Activated CD4-positive, alpha-beta T cell treated with anti-CD3 and anti-CD28 coated beads for 36 hours (primary cell): ENCODE data around the gene GPATCH1. TPM values are rescaled to one million over a fixed set of nuclear protein-coding genes. Genes with fewer than 3 reads are reported as not detected.

Experiments used
- ATAC-seq: fragments of 200-7000 bp; cut with Tn5 transposase; one replicate; pipeline ENCODE4 v1.10.0; 2021; ENCODE audit warnings: mild to moderate bottlenecking, moderate library complexity
- CTCF ChIA-PET: fragments of 350-600 bp; sonication (Branson Sonifier 250); formaldehyde crosslinking; loops from one replicate; lab custom pipeline; 2021; ENCODE audit warnings: antibody characterized with exemption; lab: Charles Lee
- POLR2A ChIA-PET: fragments of 350-600 bp; sonication (Branson Sonifier 250); formaldehyde crosslinking; loops from one replicate; lab custom pipeline; 2021; ENCODE audit warnings: antibody characterized with exemption, inconsistent platforms; lab: Charles Lee
- DNase-seq: peaks from one replicate; pipeline ENCODE4 v3.0.0-alpha.2; 2020
- H3K27ac Mint-ChIP-seq: one replicate; pipeline ENCODE4 v1.8.0; 2021; ENCODE audit warnings: mixed read lengths
- H3K27me3 Mint-ChIP-seq: one replicate; pipeline ENCODE4 v1.8.0; 2021; ENCODE audit warnings: mixed read lengths
- H3K36me3 Mint-ChIP-seq: one replicate; pipeline ENCODE4 v1.8.0; 2021; ENCODE audit warnings: low read depth, mixed read lengths
- H3K4me1 Mint-ChIP-seq: one replicate; pipeline ENCODE4 v1.8.0; 2021; ENCODE audit warnings: mixed read lengths
- H3K4me3 Mint-ChIP-seq: one replicate; pipeline ENCODE4 v1.8.0; 2021; ENCODE audit warnings: mild to moderate bottlenecking, moderate library complexity, mixed read lengths
- H3K9me3 Mint-ChIP-seq: one replicate; pipeline ENCODE4 v1.8.0; 2021; ENCODE audit warnings: low read depth, mixed read lengths
- intact Hi-C, 2 experiments: fragments of 100-400 bp; cut with DNase I in 1 of 2; cut with micrococcal nuclease in 1 of 2; formaldehyde crosslinking; loops; one replicate each; pipeline versions ENCODE4 v1.14.2 to v1.15.1; 2022 to 2024; cut with DNase I, micrococcal nuclease
- total RNA-seq, 2 experiments: library from RNA; stranded (reverse); gene quantifications; one replicate each; pipeline ENCODE4 v1.2.3, GENCODE V29; 2021

The GPATCH1 gene
- total RNA-seq, 2 experiments from 2014 or later = 9.5 to 11.1 TPM

- Mint-ChIP-seq H3K4me1 (no peaks in the 10 kb centered on the region), H3K9me3 (no peaks in the 10 kb centered on the region), H3K27me3 (no peaks in the 10 kb centered on the region), H3K36me3 (peaks cover 59% of the 10 kb centered on the region), H3K4me3 (no peak overlapping the region), H3K27ac (no peak overlapping the region)
- ATAC-seq (peak; percentile 19), DNase-seq (no peak)
- POLR2A ChIA-PET = interaction anchor here (1.2 kb wide), 1 partner anchor 9 kb away, joined by 5 read pairs; no protein-coding TSS in a partner anchor
- CTCF ChIA-PET = interaction anchor here (0.9 kb wide), 1 partner anchor 32 kb away, joined by 3 read pairs; no protein-coding TSS in a partner anchor
- intact Hi-C loops = no loop called here
Measured at GRCh38 chr19:33094436-33095067, 13.6 kb downstream of the GPATCH1 start.

GRCh38 chr19:33096005-33096404 lies 15.0 kb downstream of the GPATCH1 start:
- peak overlapping the region; percentile 20 for H3K27ac Mint-ChIP-seq
- intact Hi-C loops = no loop called here
- H3K9me3 Mint-ChIP-seq = no peaks in the 10 kb centered on the region
- DNase-seq = no peak
- CTCF ChIA-PET = interaction anchor here (1.0 kb wide), 1 partner anchor 32 kb away, joined by 3 read pairs; no protein-coding TSS in a partner anchor
- no peaks in the 10 kb centered on the region for H3K27me3 Mint-ChIP-seq
- peaks cover 53% of the 10 kb centered on the region for H3K36me3 Mint-ChIP-seq
- no peak overlapping the region for H3K4me3 Mint-ChIP-seq
- POLR2A ChIA-PET = interaction anchor here (0.6 kb wide), 1 partner anchor 31 kb away, joined by 3 read pairs; no protein-coding TSS in a partner anchor
- ATAC-seq = peak; percentile 9
- H3K4me1 Mint-ChIP-seq = no peaks in the 10 kb centered on the region

- ATAC-seq (no peak), DNase-seq (no peak)
- Mint-ChIP-seq H3K36me3 (peaks cover 55% of the 10 kb centered on the region), H3K9me3 (no peaks in the 10 kb centered on the region), H3K27ac (no peak overlapping the region), H3K4me1 (no peaks in the 10 kb centered on the region), H3K4me3 (no peak overlapping the region), H3K27me3 (no peaks in the 10 kb centered on the region)
- intact Hi-C loops = no loop called here
- CTCF ChIA-PET = interaction anchor here (0.6 kb wide), 1 partner anchor 29 kb away, joined by 3 read pairs; no protein-coding TSS in a partner anchor
- POLR2A ChIA-PET = no interaction called here
Measured at GRCh38 chr19:33098055-33098534, 17.1 kb downstream of the GPATCH1 start.

GRCh38 chr19:33100894-33101644 lies 20.1 kb downstream of the GPATCH1 start:
- Mint-ChIP-seq H3K27ac (no peak overlapping the region), H3K9me3 (no peaks in the 10 kb centered on the region), H3K4me3 (no peak overlapping the region), H3K27me3 (no peaks in the 10 kb centered on the region), H3K36me3 (peaks cover 42% of the 10 kb centered on the region), H3K4me1 (no peaks in the 10 kb centered on the region)
- CTCF ChIA-PET = interaction anchor here (1.0 kb wide), 1 partner anchor 76 kb away, joined by 3 read pairs; no protein-coding TSS in a partner anchor
- no peak for DNase-seq
- POLR2A ChIA-PET = no interaction called here
- ATAC-seq = no peak
- intact Hi-C loops = no loop called here

DNA sequence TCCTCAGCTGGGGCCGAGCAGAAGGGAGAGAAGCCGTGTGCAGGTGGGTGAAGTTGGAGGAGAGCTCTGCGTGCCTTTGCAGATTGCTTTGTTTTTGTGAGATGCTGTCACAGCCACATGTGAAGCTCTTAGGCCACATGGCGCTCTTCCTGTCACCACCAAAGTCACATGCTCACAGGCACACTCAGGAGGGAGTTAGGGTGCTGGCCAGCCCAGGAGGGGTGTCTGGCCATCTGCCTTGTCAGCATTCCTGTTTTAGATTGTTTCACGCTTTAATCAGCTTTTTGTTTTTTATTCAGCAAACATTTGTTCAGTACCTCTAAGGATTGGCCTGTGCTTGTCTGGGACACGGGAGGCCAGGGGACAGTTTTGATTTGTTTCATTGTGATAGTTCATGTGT lies 21.9 kb downstream of the GPATCH1 start:
- H3K4me3 Mint-ChIP-seq = no peak overlapping the region
- H3K27me3 Mint-ChIP-seq = no peaks in the 10 kb centered on the region
- no peak for DNase-seq
- no peak overlapping the region for H3K27ac Mint-ChIP-seq
- H3K4me1 Mint-ChIP-seq = no peaks in the 10 kb centered on the region
- ChIA-PET CTCF (interaction anchor here (1.5 kb wide), 1 partner anchor 10 kb away, joined by 4 read pairs; no protein-coding TSS in a partner anchor), POLR2A (no interaction called here)
- H3K9me3 Mint-ChIP-seq = no peaks in the 10 kb centered on the region
- H3K36me3 Mint-ChIP-seq = peaks cover 36% of the 10 kb centered on the region
- ATAC-seq = no peak
- intact Hi-C loops = no loop called here

GRCh38 chr19:33108161-33108560 lies 27.2 kb downstream of the GPATCH1 start:
- Mint-ChIP-seq H3K27me3 (no peaks in the 10 kb centered on the region), H3K27ac (no peak overlapping the region), H3K9me3 (no peaks in the 10 kb centered on the region), H3K4me3 (no peak overlapping the region), H3K4me1 (no peaks in the 10 kb centered on the region), H3K36me3 (peaks cover 34% of the 10 kb centered on the region)
- intact Hi-C loops = no loop called here
- DNase-seq (no peak), ATAC-seq (no peak)
- POLR2A ChIA-PET = no interaction called here
- CTCF ChIA-PET = interaction anchor here (0.7 to 1.2 kb wide), 2 partner anchors 17 to 280 kb away, joined by 3 to 4 read pairs; no protein-coding TSS in a partner anchor

- intact Hi-C loops = no loop called here
- Mint-ChIP-seq H3K4me3 (no peak overlapping the region), H3K9me3 (no peaks in the 10 kb centered on the region), H3K4me1 (no peaks in the 10 kb centered on the region), H3K36me3 (peaks cover 40% of the 10 kb centered on the region), H3K27me3 (no peaks in the 10 kb centered on the region), H3K27ac (no peak overlapping the region)
- DNase-seq = no peak
- ChIA-PET POLR2A (no interaction called here), CTCF (no interaction called here)
- no peak for ATAC-seq
Measured at GRCh38 chr19:33110137-33110910, 29.3 kb downstream of the GPATCH1 start.

DNA sequence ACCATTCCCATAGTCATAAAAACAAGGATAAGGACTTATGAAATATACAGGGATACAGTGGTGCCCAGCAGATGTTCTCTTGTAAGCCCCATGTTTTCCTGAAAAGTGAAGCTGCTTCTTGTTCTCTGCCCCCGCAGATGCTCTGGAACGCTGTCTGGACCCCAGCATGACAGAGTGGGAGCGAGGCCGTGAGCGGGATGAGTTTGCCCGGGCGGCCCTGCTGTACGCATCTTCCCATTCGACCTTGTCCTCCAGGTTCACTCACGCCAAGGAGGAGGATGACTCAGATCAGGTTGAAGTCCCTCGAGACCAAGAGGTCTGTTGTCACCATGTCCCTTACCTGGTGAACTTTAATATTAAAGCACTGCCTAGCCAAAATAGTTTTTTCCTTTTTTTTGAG lies 30.6 kb downstream of the GPATCH1 start:
- ChIA-PET POLR2A (no interaction called here), CTCF (no interaction called here)
- H3K4me3 Mint-ChIP-seq = no peak overlapping the region
- peaks cover 46% of the 10 kb centered on the region for H3K36me3 Mint-ChIP-seq
- DNase-seq (no peak), ATAC-seq (no peak)
- H3K27ac Mint-ChIP-seq = no peak overlapping the region
- intact Hi-C loops = no loop called here
- H3K4me1 Mint-ChIP-seq = no peaks in the 10 kb centered on the region
- H3K27me3 Mint-ChIP-seq = no peaks in the 10 kb centered on the region
- H3K9me3 Mint-ChIP-seq = no peaks in the 10 kb centered on the region

DNA sequence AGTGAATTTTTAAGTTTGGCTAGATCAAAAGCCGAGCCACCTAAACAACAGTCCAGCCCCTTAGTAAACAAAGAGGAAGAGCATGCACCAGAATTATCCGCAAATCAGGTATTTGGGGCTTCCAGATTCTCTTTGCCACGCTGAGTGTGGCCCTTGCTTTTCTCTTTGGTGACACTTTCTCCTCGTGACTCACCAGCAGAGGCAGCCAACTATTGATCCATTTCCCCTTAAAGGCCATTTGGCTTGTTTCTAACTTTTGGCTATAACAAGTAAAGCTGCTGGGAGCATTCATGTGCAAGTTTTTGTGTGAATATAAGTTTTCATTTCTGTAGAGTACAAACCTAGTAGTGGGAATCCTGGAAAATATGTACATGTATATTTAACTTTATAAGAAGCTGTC lies 33.3 kb downstream of the GPATCH1 start:
- ATAC-seq (no peak), DNase-seq (no peak)
- Mint-ChIP-seq H3K4me1 (no peaks in the 10 kb centered on the region), H3K36me3 (peaks cover 54% of the 10 kb centered on the region), H3K27ac (no peak overlapping the region), H3K4me3 (no peak overlapping the region), H3K9me3 (no peaks in the 10 kb centered on the region), H3K27me3 (no peaks in the 10 kb centered on the region)
- CTCF ChIA-PET = interaction anchor here (1.1 to 1.7 kb wide), 2 partner anchors 9 to 11 kb away, joined by 4 to 5 read pairs; no protein-coding TSS in a partner anchor
- intact Hi-C loops = no loop called here
- POLR2A ChIA-PET = no interaction called here

DNA sequence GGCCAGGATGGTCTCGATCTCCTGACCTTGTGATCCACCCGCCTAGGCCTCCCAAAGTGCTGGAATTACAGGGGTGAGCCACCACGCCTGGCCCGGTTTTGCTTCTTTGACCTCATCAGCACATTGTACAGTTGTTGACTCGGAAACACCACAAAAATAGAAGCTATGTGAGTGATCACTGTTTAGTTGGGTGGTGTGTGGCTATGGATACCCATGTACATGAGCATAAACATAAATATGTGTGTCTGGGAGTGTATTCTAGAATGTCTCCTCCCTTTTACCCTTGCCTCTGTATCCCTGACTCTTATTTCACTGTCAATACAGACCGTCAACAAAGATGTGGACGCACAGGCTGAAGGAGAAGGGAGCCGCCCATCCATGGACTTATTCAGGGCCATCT lies 36.5 kb downstream of the GPATCH1 start:
- CTCF ChIA-PET = interaction anchor here (0.6 to 1.1 kb wide), 2 partner anchors 183 to 302 kb away, joined by 3 read pairs; no protein-coding TSS in a partner anchor
- intact Hi-C loops = loop anchor here in 1 of 2 experiments (5.0 kb wide), 2 partner anchors 425 to 520 kb away; partner anchors contain the start of gene NUDT19

GRCh38 chr19:33118643-33119042 lies 37.7 kb downstream of the GPATCH1 start:
- H3K9me3 Mint-ChIP-seq = no peaks in the 10 kb centered on the region
- no peak for DNase-seq
- no peak overlapping the region for H3K27ac Mint-ChIP-seq
- ATAC-seq = no peak
- intact Hi-C loops = loop anchor here (1.0 to 5.0 kb wide), 3 partner anchors 142 to 521 kb away; partner anchors contain the start of gene NUDT19 (in 1 of the 2)
- H3K36me3 Mint-ChIP-seq = peaks cover 37% of the 10 kb centered on the region
- no peaks in the 10 kb centered on the region for H3K4me1 Mint-ChIP-seq
- no peak overlapping the region for H3K4me3 Mint-ChIP-seq
- H3K27me3 Mint-ChIP-seq = no peaks in the 10 kb centered on the region
- ChIA-PET POLR2A (no interaction called here), CTCF (interaction anchor here (1.0 to 1.1 kb wide), 2 partner anchors 143 to 300 kb away, joined by 3 read pairs; no protein-coding TSS in a partner anchor)

More for the DNA sequence above, 36.5 kb downstream of the GPATCH1 start:
- Mint-ChIP-seq H3K4me3 (no peak overlapping the region), H3K27ac (no peak overlapping the region), H3K36me3 (peaks cover 40% of the 10 kb centered on the region), H3K27me3 (no peaks in the 10 kb centered on the region), H3K4me1 (no peaks in the 10 kb centered on the region), H3K9me3 (no peaks in the 10 kb centered on the region)
- POLR2A ChIA-PET = interaction anchor here (0.6 kb wide), 2 partner anchors 13 to 34 kb away, joined by 3 to 4 read pairs; no protein-coding TSS in a partner anchor
- DNase-seq (no peak), ATAC-seq (no peak)
